NCI-H2171 treated with DMSO at 0.1 percent for 48 hours (cell line): ENCODE data around the gene ADGRV1.
"Not testable (repeated sequence)": the region's sequence is repeated elsewhere in the genome, so short reads cannot be mapped to it uniquely, and the experiment has no call there.

ENCODE experiments used
- DNase-seq: peaks from one replicate; lab custom pipeline; 2025; lab: John Stamatoyannopoulos, UW

ADGRV1 gene

GRCh38 chr5:90593083-90593482, 34.5 kb downstream of the ADGRV1 start:
- not testable (repeated sequence) for DNase-seq

GRCh38 chr5:90595766-90596165, 37.2 kb downstream of the ADGRV1 start:
- DNase-seq: not testable (repeated sequence)

GRCh38 chr5:90598293-90598692, 39.7 kb downstream of the ADGRV1 start:
- DNase-seq: no peak

- DNase-seq: not testable (repeated sequence)
Observed at GRCh38 chr5:90600307-90600706, 41.7 kb downstream of the ADGRV1 start.

GRCh38 chr5:90601468-90601867, 42.9 kb downstream of the ADGRV1 start:
- DNase-seq: no peak

GRCh38 chr5:90602681-90603080, 44.1 kb downstream of the ADGRV1 start:
- no peak for DNase-seq

GRCh38 chr5:90606539-90606938, 47.9 kb downstream of the ADGRV1 start:
- no peak for DNase-seq

GRCh38 chr5:90612919-90613318, 54.3 kb downstream of the ADGRV1 start:
- no peak for DNase-seq

- no peak for DNase-seq
Observed at GRCh38 chr5:90613459-90613858, 54.9 kb downstream of the ADGRV1 start.

- DNase-seq: no peak
Observed at GRCh38 chr5:90613918-90614504, 55.4 kb downstream of the ADGRV1 start.

GRCh38 chr5:90615355-90615754, 56.8 kb downstream of the ADGRV1 start:
- no peak for DNase-seq

- DNase-seq: no peak
Observed at GRCh38 chr5:90618071-90618470, 59.5 kb downstream of the ADGRV1 start.

- not testable (repeated sequence) for DNase-seq
Observed at GRCh38 chr5:90619762-90620161, 61.2 kb downstream of the ADGRV1 start.

GRCh38 chr5:90621848-90622247, 63.3 kb downstream of the ADGRV1 start:
- no peak for DNase-seq

GRCh38 chr5:90626493-90626892, 67.9 kb downstream of the ADGRV1 start:
- no peak for DNase-seq

- no peak for DNase-seq
Observed at GRCh38 chr5:90628492-90628891, 69.9 kb downstream of the ADGRV1 start.

- no peak for DNase-seq
Observed at GRCh38 chr5:90632791-90633190, 74.2 kb downstream of the ADGRV1 start.

- no peak for DNase-seq
Observed at GRCh38 chr5:90636948-90637347, 78.4 kb downstream of the ADGRV1 start.

- no peak for DNase-seq
Observed at GRCh38 chr5:90637731-90638130, 79.1 kb downstream of the ADGRV1 start.

- DNase-seq: no peak
Observed at GRCh38 chr5:90638878-90639277, 80.3 kb downstream of the ADGRV1 start.

- no peak for DNase-seq
Observed at GRCh38 chr5:90640484-90641059, 82.0 kb downstream of the ADGRV1 start.

- no peak for DNase-seq
Observed at GRCh38 chr5:90641528-90641927, 82.9 kb downstream of the ADGRV1 start.

- no peak for DNase-seq
Observed at GRCh38 chr5:90642706-90643229, 84.2 kb downstream of the ADGRV1 start.

- no peak for DNase-seq
Observed at GRCh38 chr5:90644132-90644531, 85.5 kb downstream of the ADGRV1 start.
